Activated naive CD4-positive, alpha-beta T cell treated with anti-CD3 and anti-CD28 coated beads, Interleukin-2, amount 10 ng/mL, durations not matched to agents 7 days and 5 days (primary cell): ENCODE results near the gene FOXF2.

Experiments used
- CTCF ChIA-PET: fragments of 350-600 bp; sonication (Branson Sonifier 250); formaldehyde crosslinking; loops from one replicate; lab custom pipeline; 2021; ENCODE audit warnings: antibody characterized with exemption; lab: Charles Lee
- DNase-seq: peaks from one replicate; pipeline ENCODE4 v3.0.0-alpha.2; 2020
- H3K27ac Mint-ChIP-seq: one replicate; pipeline ENCODE4 v1.8.0; 2021; ENCODE audit warnings: mild to moderate bottlenecking, moderate library complexity, mixed read lengths
- H3K27me3 Mint-ChIP-seq: one replicate; pipeline ENCODE4 v1.8.0; 2021; ENCODE audit warnings: mild to moderate bottlenecking, mixed read lengths
- H3K36me3 Mint-ChIP-seq: one replicate; pipeline ENCODE4 v1.8.0; 2021; ENCODE audit warnings: mixed read lengths
- H3K4me1 Mint-ChIP-seq: one replicate; pipeline ENCODE4 v1.8.0; 2021; ENCODE audit warnings: mixed read lengths
- H3K4me3 Mint-ChIP-seq: one replicate; pipeline ENCODE4 v1.8.0; 2021; ENCODE audit warnings: mild to moderate bottlenecking, moderate library complexity, mixed read lengths
- H3K9me3 Mint-ChIP-seq: one replicate; pipeline ENCODE4 v1.8.0; 2021; ENCODE audit warnings: mixed read lengths

FOXF2 gene

DNA sequence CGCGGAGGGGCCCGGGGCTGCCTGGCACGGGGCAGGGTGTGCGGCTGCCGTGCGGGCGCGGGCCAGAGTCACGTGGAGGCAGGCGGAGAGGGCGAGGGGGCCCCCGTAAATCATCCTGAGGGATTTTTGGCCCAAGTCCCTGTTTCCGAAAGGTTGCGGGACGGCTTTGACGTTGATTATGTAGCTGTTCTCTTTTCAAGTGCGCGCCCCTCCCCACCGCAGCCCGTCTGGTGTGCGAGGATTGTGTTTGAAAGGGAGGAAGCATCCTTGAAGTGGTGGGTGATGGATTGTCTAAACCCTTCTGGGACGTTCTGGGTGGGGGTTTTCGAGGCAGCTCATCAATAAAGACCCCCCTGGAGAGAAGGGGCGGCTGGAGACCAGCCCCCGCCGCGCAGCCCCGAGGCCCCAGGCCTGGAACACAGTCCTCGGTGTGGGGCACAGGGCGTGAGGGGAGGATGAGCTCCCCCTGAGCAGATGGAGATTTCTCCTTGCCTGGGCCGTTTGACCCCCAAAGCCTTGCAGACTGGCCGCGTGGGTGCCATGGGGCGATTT is 7.0 kb upstream of the FOXF2 start:
- CTCF ChIA-PET: interaction anchor here (1.2 to 2.0 kb wide), 5 partner anchors 9 to 1192 kb away, joined by 3 to 7 read pairs (median 5); partner anchors contain the start of gene FOXQ1
- peaks cover 41% of the 10 kb centered on the region for H3K4me1 Mint-ChIP-seq
- H3K27me3 Mint-ChIP-seq: peaks cover 100% of the 10 kb centered on the region
- no peak for DNase-seq
- peak overlapping the region; percentile 33 for H3K27ac Mint-ChIP-seq
- H3K36me3 Mint-ChIP-seq: peaks cover 4% of the 10 kb centered on the region
- H3K9me3 Mint-ChIP-seq: no peaks in the 10 kb centered on the region
- no peak overlapping the region for H3K4me3 Mint-ChIP-seq

DNA sequence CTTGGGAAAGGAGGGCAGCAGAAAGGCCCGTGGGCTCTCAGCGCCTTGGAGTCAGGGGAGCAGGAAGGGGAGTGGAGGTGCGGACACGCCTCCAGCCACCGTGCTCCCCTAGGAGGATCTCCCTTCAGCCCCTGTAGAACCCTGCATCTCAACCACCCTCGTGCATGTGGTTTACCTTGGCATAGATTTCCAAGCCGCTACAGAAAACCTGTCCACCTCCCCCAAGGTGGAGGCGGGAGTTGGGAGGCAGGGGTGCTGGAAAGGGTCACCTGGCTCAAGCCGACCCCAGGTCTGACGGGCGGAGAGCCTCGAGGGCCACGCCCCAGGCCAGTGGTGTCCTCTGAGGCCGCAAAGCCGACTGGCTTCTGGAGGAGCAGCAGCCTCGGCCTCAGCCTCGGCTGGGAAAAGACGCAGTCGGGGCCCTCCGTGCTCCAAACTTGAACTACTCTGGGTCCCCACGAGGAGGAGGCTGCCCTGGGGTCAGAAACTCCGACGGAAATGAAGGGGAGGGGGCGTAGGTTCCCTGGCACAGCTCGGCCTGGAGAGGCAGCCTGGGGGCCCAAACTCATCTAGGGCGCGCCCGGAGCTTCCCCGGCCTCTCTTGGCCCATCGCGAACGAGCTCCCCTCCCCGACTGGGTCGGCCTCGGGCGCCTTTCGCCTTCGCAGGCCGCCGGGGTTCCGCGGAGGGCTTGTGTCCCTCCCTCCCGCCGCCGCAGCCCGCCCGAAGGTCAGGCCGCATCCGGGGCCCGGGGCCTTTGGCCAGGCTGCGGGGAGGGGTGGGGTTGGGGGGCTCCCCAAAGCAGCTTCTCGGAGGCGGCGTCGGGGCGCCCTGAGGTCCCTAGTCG is 6.3 kb upstream of the FOXF2 start:
- Mint-ChIP-seq H3K36me3 (peaks cover 4% of the 10 kb centered on the region), H3K4me1 (peaks cover 42% of the 10 kb centered on the region), H3K27ac (peak overlapping the region; percentile 33), H3K9me3 (no peaks in the 10 kb centered on the region), H3K4me3 (no peak overlapping the region), H3K27me3 (peaks cover 100% of the 10 kb centered on the region)
- CTCF ChIA-PET: interaction anchor here (1.2 to 2.0 kb wide), 4 partner anchors 72 to 1193 kb away, joined by 3 to 6 read pairs (median 4); partner anchors contain the start of gene FOXQ1
- DNase-seq: no peak

DNA sequence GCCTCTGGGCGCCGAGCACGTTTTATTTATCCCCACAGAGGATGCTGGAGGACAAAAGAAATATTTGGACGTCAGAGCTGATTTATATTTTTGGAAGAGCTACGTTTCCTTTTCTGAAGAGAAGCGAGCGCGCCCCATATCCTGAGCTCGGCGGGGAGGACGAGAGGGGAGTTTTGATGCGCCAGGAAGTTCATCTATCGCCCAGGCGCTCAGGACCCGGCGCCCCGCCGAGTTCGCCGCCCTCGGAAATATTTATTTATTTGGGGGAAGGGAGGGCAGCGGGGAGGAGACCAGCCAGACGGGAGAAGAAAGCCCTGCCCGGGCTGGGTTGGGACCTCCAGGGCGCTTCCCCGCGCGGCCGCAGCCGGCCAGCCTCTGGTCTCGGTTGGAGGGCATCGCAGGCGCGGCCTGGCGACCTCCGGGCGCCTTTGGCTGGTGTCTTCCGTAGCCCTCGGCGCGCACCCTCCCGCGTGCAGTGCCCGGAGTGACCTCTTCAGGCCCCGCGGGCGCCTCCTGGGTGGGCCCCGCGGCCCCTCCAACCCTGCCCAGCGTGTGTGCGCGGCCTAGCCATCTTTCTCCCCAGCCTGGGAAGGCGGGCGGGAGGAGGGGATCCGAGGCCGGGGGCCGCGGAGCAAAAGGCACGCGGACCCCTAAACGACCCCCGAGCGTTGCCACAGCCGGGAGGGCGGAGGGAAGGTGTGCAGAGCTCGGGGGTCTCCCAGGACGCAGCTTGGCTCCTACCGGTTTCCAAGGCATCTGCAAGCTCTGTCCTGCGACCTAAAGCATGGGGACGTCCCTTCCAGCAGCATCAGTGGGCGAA is 5.4 kb upstream of the FOXF2 start:
- Mint-ChIP-seq H3K36me3 (peaks cover 7% of the 10 kb centered on the region), H3K4me3 (no peak overlapping the region), H3K9me3 (no peaks in the 10 kb centered on the region), H3K4me1 (peaks cover 50% of the 10 kb centered on the region), H3K27ac (no peak overlapping the region), H3K27me3 (peaks cover 100% of the 10 kb centered on the region)
- no peak for DNase-seq
- CTCF ChIA-PET: interaction anchor here (1.2 to 2.0 kb wide), 4 partner anchors 72 to 1194 kb away, joined by 3 to 6 read pairs (median 4); partner anchors contain the start of gene FOXQ1

DNA sequence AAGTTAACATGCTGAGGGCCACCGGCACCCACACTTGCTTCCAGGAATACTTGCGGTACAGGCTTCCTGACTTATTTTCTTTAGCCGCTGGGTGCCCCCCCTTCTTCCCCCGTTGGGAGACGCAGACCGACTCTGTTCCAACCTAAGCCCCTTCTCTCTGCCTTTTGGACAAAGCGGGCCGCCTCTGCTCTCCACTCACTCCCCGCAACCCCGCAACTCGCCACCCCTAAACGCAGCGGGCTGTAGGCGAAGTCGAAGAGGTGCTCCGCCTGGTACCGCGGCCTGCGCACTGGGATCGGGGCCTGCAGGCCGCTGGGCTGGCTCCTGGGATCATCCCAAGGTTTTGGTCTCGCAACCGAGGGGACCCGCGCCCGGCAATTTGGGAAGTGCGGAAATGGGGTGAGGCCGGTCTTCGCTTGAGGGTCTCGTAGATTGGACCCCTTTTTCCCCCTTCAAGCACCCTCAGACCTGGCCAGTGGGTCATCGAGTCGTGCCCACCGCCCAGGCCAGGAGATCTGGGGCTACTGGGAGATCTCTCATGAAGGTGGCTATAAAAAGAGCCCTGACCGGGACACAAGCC is 4.7 kb upstream of the FOXF2 start:
- Mint-ChIP-seq H3K4me3 (no peak overlapping the region), H3K4me1 (peaks cover 45% of the 10 kb centered on the region), H3K36me3 (peaks cover 7% of the 10 kb centered on the region), H3K27me3 (peaks cover 98% of the 10 kb centered on the region), H3K9me3 (no peaks in the 10 kb centered on the region), H3K27ac (no peak overlapping the region)
- no peak for DNase-seq
- CTCF ChIA-PET: no interaction called here

DNA sequence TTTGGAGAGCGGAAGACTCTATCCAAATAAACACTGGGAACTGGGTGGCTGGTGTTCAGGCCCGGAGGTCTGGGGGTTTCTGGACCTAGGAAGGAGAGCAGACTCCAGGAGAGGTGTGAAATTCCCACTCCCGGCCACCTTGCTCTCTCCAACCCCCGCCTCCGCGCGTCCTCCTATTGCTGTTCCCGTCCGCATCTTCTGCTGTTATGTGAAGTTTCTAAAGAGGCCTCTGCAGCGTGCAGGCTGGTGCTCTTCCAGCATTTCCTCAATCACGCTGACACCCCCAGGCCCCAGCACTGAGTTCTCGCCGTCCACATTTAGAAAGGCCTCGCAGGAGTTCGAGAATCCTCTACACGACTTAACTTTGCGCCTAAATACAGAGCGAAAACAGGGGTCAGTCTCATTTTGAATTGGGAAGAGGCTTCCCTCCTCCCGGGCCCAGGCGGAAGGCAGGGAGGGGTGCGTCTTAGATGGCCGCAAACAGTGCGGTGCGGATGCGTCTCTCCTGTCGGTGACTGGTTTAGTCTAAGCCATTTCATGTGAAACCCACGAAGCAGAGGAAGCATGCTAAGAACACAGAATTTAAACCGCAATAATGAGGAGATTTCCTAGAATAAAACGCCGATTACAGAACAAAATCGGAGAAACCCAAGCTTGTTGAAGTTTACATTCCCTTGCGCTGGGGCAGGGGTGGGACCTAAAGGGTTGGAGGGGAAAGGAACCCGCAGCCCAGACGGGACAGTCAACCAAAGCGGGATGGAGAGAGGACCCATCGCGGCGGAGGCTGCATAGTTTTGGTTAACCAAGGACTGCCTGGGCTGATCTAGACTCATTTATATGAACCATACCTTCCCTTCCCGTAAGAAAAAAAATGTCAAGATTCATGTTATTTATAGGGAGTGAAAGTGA is 4.0 kb upstream of the FOXF2 start:
- Mint-ChIP-seq H3K4me3 (peak overlapping the region; percentile 34), H3K9me3 (no peaks in the 10 kb centered on the region), H3K4me1 (peaks cover 41% of the 10 kb centered on the region), H3K27ac (peak overlapping the region; percentile 73), H3K36me3 (peaks cover 7% of the 10 kb centered on the region), H3K27me3 (peaks cover 95% of the 10 kb centered on the region)
- DNase-seq: no peak
- CTCF ChIA-PET: interaction anchor here (1.4 kb wide), 2 partner anchors 8 to 11 kb away, joined by 3 to 7 read pairs; no protein-coding TSS in a partner anchor

DNA sequence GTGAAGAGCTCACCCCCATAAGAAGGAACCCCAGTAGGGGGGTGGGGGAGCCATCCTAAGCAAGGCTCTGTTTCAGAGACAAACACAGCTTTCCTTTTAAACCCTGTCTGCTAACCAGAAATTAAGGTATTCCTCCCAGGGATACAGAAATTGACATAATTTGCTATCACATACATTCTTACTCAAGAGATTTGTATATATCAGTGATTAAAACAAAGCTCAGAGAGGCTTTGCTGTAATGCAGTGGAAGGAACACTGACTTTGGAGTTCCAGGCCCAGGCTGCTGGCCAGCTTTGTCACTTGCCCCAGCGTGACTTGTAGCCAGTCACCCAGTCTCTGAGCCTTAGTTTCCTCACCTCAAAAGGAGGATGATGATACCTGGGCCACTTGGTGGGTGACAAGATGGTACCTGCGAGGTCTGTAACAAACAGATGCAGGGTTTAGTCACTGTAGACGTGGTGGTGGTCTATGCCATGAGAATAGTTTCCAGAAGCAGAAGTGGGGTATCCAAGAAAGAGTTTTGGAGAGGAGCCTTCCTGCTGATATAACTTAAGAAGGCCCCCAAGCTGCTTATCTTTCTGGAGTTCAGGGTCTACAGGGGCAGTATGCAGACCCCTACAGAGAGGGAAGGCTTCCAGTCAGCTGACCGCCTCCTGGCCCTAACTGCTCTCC is 3.2 kb upstream of the FOXF2 start:
- DNase-seq: no peak
- no peak overlapping the region for H3K4me3 Mint-ChIP-seq
- H3K9me3 Mint-ChIP-seq: no peaks in the 10 kb centered on the region
- CTCF ChIA-PET: interaction anchor here (0.8 to 1.4 kb wide), 3 partner anchors 9 to 11 kb away, joined by 3 to 7 read pairs (median 3); no protein-coding TSS in a partner anchor
- H3K27ac Mint-ChIP-seq: no peak overlapping the region
- H3K27me3 Mint-ChIP-seq: peaks cover 94% of the 10 kb centered on the region
- H3K36me3 Mint-ChIP-seq: peaks cover 7% of the 10 kb centered on the region
- peaks cover 33% of the 10 kb centered on the region for H3K4me1 Mint-ChIP-seq

DNA sequence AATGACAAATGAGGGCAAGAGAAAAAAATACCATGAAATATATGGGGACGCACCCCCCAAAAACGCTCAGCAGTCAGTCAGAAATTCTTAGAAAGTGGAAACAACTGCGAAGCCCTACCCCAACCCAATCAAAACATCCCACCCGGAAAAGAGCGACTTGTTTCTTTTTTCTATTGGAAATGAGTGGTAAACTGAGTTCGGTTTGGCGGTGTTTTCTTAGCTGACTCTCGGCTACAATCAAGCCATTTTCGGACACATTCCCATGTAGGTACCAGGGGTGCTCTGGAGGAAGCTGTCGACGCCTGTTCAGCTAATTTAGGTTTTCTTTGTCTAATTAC is 1.9 kb upstream of the FOXF2 start:
- Mint-ChIP-seq H3K4me1 (peaks cover 32% of the 10 kb centered on the region), H3K36me3 (peaks cover 7% of the 10 kb centered on the region), H3K9me3 (no peaks in the 10 kb centered on the region), H3K4me3 (no peak overlapping the region), H3K27me3 (peaks cover 94% of the 10 kb centered on the region), H3K27ac (peak overlapping the region; percentile 33)
- CTCF ChIA-PET: no interaction called here
- DNase-seq: no peak

DNA sequence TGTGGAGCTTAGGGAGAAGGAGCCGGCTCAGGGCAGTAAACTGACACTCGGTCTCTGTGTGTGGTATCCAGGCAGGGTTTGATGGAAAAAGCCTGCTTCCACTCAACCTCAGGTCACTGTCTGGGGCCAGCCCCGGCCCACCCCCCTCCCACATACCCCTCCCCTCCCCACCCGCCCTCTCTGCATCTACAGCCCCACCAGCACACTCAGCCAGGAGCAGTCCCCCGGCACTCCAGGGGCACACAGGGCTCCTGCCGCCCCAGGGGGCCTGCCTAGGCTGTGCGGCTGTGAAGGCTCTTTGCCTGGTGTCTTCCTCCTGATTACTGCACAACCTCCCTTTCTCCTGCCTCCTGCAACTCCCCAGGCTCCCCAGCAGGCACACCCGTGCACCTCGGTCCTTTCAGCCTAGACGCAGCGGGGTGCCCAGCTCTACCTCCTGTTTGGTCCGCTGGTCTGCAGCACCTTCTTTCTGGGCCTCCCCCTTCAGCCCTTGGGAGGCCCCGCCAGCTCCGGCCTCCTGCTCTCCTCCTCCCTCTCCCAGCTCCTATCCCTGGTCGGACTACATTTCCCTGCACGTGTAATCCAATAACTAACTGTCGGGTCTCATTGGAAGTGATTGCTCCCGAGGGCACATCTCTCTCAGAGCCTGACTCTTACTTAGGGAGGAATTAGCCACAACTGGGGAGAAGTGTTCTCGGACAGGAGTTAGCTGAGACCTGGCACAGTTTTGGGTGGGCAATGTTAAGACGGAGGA is 1.3 kb upstream of the FOXF2 start:
- DNase-seq: no peak
- Mint-ChIP-seq H3K4me1 (peaks cover 30% of the 10 kb centered on the region), H3K9me3 (no peaks in the 10 kb centered on the region), H3K27ac (peak overlapping the region; percentile 33), H3K36me3 (peaks cover 7% of the 10 kb centered on the region), H3K4me3 (peak overlapping the region; percentile 10), H3K27me3 (peaks cover 94% of the 10 kb centered on the region)
- CTCF ChIA-PET: no interaction called here

DNA sequence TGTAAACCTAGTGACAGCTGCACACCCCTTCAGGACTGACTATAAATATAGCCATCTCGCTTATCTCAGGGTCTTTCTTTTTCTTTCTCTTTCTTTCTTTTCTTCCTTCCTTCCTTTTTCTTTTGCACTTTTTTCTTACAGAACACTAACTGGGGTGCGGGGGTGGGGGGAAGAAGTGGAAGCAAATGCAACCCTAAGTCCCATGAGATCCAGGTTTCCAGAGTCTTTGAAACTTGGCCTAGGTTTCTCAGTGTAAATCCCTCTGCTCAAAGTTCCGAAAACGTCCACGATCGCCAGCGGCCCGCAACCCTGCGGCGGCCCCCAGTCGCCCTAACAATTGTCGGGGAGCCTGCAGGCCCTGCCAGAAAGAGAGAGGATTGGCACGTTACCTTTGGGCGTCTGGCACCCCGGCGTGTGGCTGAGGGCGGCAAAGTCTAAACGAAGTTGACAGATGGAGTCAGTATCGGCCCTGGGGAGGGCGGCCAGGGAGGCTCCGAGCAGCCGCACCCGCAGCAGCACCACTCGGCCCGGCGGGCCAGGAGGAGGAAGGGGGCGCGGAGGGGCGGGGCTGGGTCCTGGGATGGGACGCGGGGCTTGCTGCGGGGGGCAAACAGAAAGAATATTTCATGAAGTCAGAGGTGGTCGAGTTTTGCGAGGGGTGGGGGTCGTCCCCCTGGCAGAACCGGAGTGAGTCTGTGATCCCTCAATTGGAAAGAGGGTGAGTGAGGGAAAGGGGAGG is 577 bp upstream of the FOXF2 start:
- Mint-ChIP-seq H3K27ac (peak overlapping the region; percentile 5), H3K4me3 (peak overlapping the region; percentile 28), H3K36me3 (peaks cover 7% of the 10 kb centered on the region), H3K4me1 (peaks cover 27% of the 10 kb centered on the region), H3K9me3 (no peaks in the 10 kb centered on the region), H3K27me3 (peaks cover 94% of the 10 kb centered on the region)
- CTCF ChIA-PET: no interaction called here
- no peak for DNase-seq

DNA sequence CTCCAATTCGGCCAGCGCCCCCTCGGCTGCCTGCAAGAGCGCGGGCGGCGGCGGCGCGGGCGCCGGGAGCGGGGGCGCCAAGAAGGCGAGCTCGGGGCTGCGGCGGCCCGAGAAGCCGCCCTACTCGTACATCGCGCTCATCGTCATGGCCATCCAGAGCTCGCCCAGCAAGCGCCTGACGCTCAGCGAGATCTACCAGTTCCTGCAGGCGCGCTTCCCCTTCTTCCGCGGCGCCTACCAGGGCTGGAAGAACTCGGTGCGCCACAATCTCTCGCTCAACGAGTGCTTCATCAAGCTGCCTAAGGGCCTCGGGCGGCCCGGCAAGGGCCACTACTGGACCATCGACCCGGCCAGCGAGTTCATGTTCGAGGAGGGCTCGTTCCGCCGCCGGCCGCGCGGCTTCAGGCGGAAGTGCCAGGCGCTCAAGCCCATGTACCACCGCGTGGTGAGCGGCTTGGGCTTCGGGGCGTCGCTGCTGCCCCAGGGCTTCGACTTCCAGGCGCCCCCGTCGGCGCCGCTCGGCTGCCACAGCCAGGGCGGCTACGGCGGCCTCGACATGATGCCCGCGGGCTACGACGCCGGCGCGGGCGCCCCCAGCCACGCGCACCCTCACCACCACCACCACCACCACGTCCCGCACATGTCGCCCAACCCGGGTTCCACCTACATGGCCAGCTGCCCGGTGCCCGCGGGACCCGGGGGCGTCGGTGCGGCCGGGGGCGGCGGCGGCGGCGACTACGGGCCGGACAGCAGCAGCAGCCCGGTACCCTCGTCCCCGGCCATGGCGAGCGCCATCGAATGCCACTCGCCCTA is 963 bp downstream of the FOXF2 start:
- Mint-ChIP-seq H3K4me3 (peak overlapping the region; percentile 48), H3K27ac (peak overlapping the region; percentile 68), H3K9me3 (no peaks in the 10 kb centered on the region), H3K36me3 (peaks cover 4% of the 10 kb centered on the region), H3K27me3 (peaks cover 94% of the 10 kb centered on the region), H3K4me1 (peaks cover 21% of the 10 kb centered on the region)
- DNase-seq: peak; percentile 31
- CTCF ChIA-PET: interaction anchor here (1.1 to 1.3 kb wide), 3 partner anchors 9 to 13 kb away, joined by 3 to 7 read pairs (median 5); no protein-coding TSS in a partner anchor
